HUES6 (cell line): ENCODE results near the gene APOA5.
"Not testable (repeated sequence)": the region's sequence is repeated elsewhere in the genome, so short reads cannot be mapped to it uniquely, and the experiment has no call there.

Experiments
- H3K27ac ChIP-seq: 2 replicates; pipeline ENCODE4 v1.7.0; 2013; ENCODE audit warnings: low read depth, mild to moderate bottlenecking, low read length, inconsistent platforms
- H3K27me3 ChIP-seq: 2 replicates; pipeline ENCODE4 v1.6.1; 2013; ENCODE audit warnings: low read length; ENCODE audit not compliant: control insufficient read depth, insufficient read depth
- H3K36me3 ChIP-seq: 2 replicates; pipeline ENCODE4 v1.6.1; 2013; ENCODE audit warnings: low read length; ENCODE audit not compliant: control insufficient read depth, insufficient read depth
- H3K4me1 ChIP-seq: 2 replicates; pipeline ENCODE4 v1.6.1; 2013; ENCODE audit warnings: low read length; ENCODE audit not compliant: control insufficient read depth, insufficient read depth
- H3K4me3 ChIP-seq: 2 replicates; pipeline ENCODE4 v1.5.1; 2013; ENCODE audit warnings: low read depth, low read length
- H3K9ac ChIP-seq: one replicate; pipeline ENCODE4 v1.6.1; 2013; ENCODE audit warnings: mild to moderate bottlenecking, low read length
- H3K9me3 ChIP-seq: 2 replicates; pipeline ENCODE4 v1.6.1; 2013; ENCODE audit warnings: low read depth, low read length; ENCODE audit not compliant: control insufficient read depth, insufficient read depth

APOA5 gene

DNA sequence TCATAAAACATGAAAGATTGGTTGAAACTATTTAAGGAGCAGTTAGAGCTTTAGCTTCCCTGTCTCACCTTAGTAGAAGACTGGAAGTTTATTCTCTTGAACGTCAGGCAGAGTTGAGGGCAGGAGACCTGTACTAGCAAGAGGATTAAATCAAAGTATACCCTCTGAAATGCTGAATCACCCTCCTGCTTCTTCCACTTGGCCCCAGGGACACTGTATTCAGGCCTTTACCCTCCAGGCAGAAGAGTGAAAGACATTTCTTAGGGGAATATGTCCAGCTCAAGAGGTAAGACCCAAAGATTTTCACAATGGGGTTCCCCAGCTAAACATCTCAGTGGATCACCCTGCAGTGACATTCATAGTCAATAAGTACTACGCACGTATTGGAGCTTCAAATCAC, 19.5 kb upstream of the APOA5 start:
- no peak overlapping the region for H3K9ac ChIP-seq
- H3K9me3 ChIP-seq, result no peaks in the 10 kb centered on the region
- no peak overlapping the region for H3K27ac ChIP-seq
- no peaks in the 10 kb centered on the region for H3K27me3 ChIP-seq
- no peaks in the 10 kb centered on the region for H3K36me3 ChIP-seq
- H3K4me1 ChIP-seq, result no peaks in the 10 kb centered on the region
- no peak overlapping the region for H3K4me3 ChIP-seq

GRCh38 chr11:116808262-116809175, 16.8 kb upstream of the APOA5 start:
- H3K4me1 ChIP-seq, result no peaks in the 10 kb centered on the region
- no peak overlapping the region for H3K27ac ChIP-seq
- no peak overlapping the region for H3K4me3 ChIP-seq

GRCh38 chr11:116807601-116808261, 16.1 kb upstream of the APOA5 start:
- H3K9me3 ChIP-seq, result no peaks in the 10 kb centered on the region
- no peaks in the 10 kb centered on the region for H3K36me3 ChIP-seq
- no peaks in the 10 kb centered on the region for H3K4me1 ChIP-seq
- no peak overlapping the region for H3K27ac ChIP-seq
- no peak overlapping the region for H3K4me3 ChIP-seq
- H3K27me3 ChIP-seq, result no peaks in the 10 kb centered on the region; the same call in 1 of the 2 replicates
- no peak overlapping the region for H3K9ac ChIP-seq

More at GRCh38 chr11:116808262-116809175, 16.8 kb upstream of the APOA5 start:
- Histone ChIP-seq H3K27me3 (no peaks in the 10 kb centered on the region; the same call in 1 of the 2 replicates), H3K36me3 (no peaks in the 10 kb centered on the region), H3K9me3 (no peaks in the 10 kb centered on the region), H3K9ac (no peak overlapping the region)

DNA sequence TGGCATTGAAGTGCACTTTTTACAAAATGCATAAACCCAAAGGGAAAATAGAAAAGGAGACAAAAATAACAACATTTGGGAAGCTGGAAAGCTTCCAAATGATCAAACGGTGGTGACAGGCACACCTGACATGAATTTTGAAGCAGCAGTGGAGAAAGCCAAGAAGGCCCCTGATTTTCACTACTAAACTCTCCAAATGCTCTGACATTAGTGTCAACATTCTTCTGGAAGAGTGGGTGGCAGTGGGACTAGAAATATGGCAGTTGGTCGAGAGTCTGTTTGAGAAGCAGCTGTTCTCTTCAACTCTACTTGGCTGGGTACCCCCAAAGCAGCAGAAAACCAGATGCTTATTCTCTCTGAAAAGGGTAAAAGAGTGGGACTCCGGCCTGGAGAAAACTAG, 12.3 kb upstream of the APOA5 start:
- Histone ChIP-seq H3K27me3 (no peaks in the 10 kb centered on the region; the same call in 1 of the 2 replicates), H3K4me1 (no peaks in the 10 kb centered on the region), H3K27ac (no peak overlapping the region), H3K4me3 (no peak overlapping the region), H3K9ac (no peak overlapping the region), H3K36me3 (no peaks in the 10 kb centered on the region), H3K9me3 (no peaks in the 10 kb centered on the region)

- not testable (repeated sequence) for H3K27ac ChIP-seq, H3K36me3 ChIP-seq, H3K4me3 ChIP-seq, H3K9ac ChIP-seq, H3K9me3 ChIP-seq, H3K4me1 ChIP-seq, H3K27me3 ChIP-seq
These were observed 10.0 kb upstream of the APOA5 start for GRCh38 chr11:116801662-116802061.

GRCh38 chr11:116800610-116801009, 8.9 kb upstream of the APOA5 start:
- Histone ChIP-seq H3K36me3 (no peaks in the 10 kb centered on the region), H3K4me1 (no peaks in the 10 kb centered on the region), H3K27me3 (no peaks in the 10 kb centered on the region; the same call in 1 of the 2 replicates), H3K27ac (no peak overlapping the region), H3K9ac (no peak overlapping the region), H3K9me3 (no peaks in the 10 kb centered on the region), H3K4me3 (no peak overlapping the region)

DNA sequence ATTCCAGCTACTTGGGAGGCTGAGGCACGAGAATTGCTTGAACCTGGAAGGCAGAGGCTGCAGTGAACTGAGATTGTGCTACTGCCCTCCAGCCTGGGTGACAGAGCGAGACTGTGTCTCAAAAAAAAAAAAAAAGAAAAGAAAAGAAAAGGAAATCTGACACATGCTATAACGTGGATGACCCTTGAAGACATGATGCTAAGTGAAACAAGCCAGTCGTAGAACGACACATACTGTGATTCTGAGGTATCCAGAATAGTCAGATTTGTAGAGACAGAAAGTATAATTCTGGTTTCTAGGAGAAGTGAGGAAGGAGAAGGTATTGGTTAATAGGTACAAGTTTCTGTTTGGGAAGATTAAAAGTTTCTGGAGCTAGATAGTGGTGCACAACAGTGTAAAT, 6.7 kb upstream of the APOA5 start:
- Histone ChIP-seq H3K9ac (no peak overlapping the region), H3K9me3 (no peaks in the 10 kb centered on the region), H3K4me1 (no peaks in the 10 kb centered on the region), H3K27ac (no peak overlapping the region), H3K27me3 (no peaks in the 10 kb centered on the region; the same call in 1 of the 2 replicates), H3K4me3 (no peak overlapping the region), H3K36me3 (no peaks in the 10 kb centered on the region)

DNA sequence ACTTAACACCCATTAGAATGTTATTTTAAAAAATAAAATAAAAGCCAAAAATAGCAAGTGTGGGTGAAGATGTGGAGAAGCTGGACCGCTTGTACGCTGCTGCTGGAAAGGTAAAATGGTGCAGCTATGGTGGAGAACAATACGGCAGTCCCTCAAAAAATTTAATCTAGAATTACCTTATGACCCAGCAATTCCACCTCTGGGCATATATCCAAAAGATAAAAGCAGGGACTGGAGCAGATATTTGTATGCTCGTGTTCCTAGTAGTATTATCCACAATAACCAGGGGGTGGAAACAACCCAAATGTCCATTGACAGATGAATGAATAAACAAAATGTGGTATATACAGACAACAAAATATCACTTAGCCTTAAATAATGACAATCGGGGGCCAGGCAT, 6.1 kb upstream of the APOA5 start:
- Histone ChIP-seq H3K4me1 (no peaks in the 10 kb centered on the region), H3K9ac (no peak overlapping the region), H3K4me3 (no peak overlapping the region), H3K9me3 (no peaks in the 10 kb centered on the region), H3K27me3 (no peaks in the 10 kb centered on the region), H3K36me3 (no peaks in the 10 kb centered on the region), H3K27ac (no peak overlapping the region)

GRCh38 chr11:116796548-116796947, 4.9 kb upstream of the APOA5 start:
- Histone ChIP-seq H3K36me3 (no peaks in the 10 kb centered on the region), H3K4me1 (peaks cover 2% of the 10 kb centered on the region; the same call in 1 of the 2 replicates), H3K9me3 (no peaks in the 10 kb centered on the region), H3K27ac (no peak overlapping the region), H3K27me3 (0 out of 2 replicates have a peak, but pooled peaks cover 3% of the 10 kb centered on the region), H3K9ac (no peak overlapping the region), H3K4me3 (no peak overlapping the region)

DNA sequence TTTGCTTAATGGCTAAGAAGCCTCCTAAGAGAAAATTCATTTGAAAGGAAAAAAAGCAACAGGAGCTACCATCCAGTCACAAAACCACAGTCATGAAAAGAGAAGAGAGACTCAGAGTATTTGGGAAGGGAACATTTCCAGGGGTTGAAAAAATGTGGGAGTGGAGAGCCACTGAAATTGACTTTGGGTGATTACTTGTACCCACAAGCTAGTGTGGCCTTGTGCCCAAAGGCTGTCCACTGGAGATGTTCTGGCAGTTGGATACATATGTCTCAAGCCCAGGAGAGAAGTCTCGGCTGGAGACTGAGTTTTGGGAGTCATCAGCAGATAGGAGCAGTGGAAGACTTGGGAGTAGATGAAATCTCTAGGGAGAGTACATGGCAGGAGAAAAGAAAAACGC, 3.2 kb upstream of the APOA5 start:
- Histone ChIP-seq H3K36me3 (no peaks in the 10 kb centered on the region), H3K9me3 (no peaks in the 10 kb centered on the region), H3K27me3 (peaks cover 17% of the 10 kb centered on the region), H3K9ac (no peak overlapping the region), H3K4me3 (no peak overlapping the region), H3K4me1 (peaks cover 5% of the 10 kb centered on the region; the same call in 1 of the 2 replicates), H3K27ac (no peak overlapping the region)

DNA sequence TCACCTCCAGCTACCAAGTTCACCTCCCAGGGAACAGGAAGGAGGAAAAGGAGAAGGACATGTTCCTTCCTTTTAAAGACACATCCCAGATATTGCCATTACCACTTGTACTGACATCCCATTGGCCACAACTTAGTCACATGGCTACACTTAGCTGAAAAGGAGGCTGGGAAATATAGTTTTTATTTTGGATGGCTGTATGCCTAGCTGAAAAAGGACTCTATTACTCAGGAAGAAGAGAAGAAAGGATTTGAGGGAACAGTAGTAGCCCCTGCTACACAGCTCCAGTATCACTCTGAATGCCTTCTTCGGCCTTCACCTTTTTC, 2.1 kb upstream of the APOA5 start:
- H3K27ac ChIP-seq, result no peak overlapping the region
- no peaks in the 10 kb centered on the region for H3K9me3 ChIP-seq
- H3K4me1 ChIP-seq, result peaks cover 5% of the 10 kb centered on the region; the same call in 1 of the 2 replicates
- H3K27me3 ChIP-seq, result peaks cover 28% of the 10 kb centered on the region
- no peaks in the 10 kb centered on the region for H3K36me3 ChIP-seq
- H3K4me3 ChIP-seq, result no peak overlapping the region
- H3K9ac ChIP-seq, result no peak overlapping the region
